HepG2 (cell line): Measurements from ENCODE around the gene RALY. TPM values are rescaled to one million over a fixed set of nuclear protein-coding genes. Genes with fewer than 3 reads are reported as not detected.

Experiments
- AGO2 ChIP-seq: fragments of 200-400 bp; formaldehyde crosslinking; optimal IDR thresholded peaks from 2 replicates; pipeline ENCODE3; 2017; ENCODE audit warnings: mild to moderate bottlenecking, low read depth, low read length, moderate library complexity
- FOXK2 ChIP-seq: fragments of 450-650 bp; IDR thresholded peaks from 2 replicates; pipeline ENCODE4 v1.6.1; 2016
- KIAA2018 ChIP-seq: sonication (generic); formaldehyde crosslinking; IDR thresholded peaks from 2 replicates; pipeline ENCODE4 v1.5.0; 2020; ENCODE audit warnings: mild to moderate bottlenecking, missing genetic modification reagents, borderline replicate concordance
- NFRKB ChIP-seq: fragments of 450-650 bp; IDR thresholded peaks from 2 replicates; pipeline ENCODE4 v1.6.1; 2017
- PAWR ChIP-seq: sonication (generic); formaldehyde crosslinking; IDR thresholded peaks from 2 replicates; pipeline ENCODE4 v1.4.0; 2020; ENCODE audit warnings: missing genetic modification reagents, mild to moderate bottlenecking, borderline replicate concordance
- PHF21A ChIP-seq: sonication (generic); formaldehyde crosslinking; IDR thresholded peaks from 2 replicates; pipeline ENCODE4 v1.5.0; 2020; ENCODE audit warnings: mild to moderate bottlenecking, missing genetic modification reagents
- RBFOX2 ChIP-seq: fragments of 200-400 bp; formaldehyde crosslinking; IDR thresholded peaks from 2 replicates; pipeline ENCODE4 v1.6.1; 2017; ENCODE audit warnings: low read depth, mild to moderate bottlenecking, low read length
- REPIN1 ChIP-seq: sonication (generic); formaldehyde crosslinking; IDR thresholded peaks from 2 replicates; pipeline ENCODE4 v1.8.0; 2022; ENCODE audit warnings: missing genetic modification reagents, low read depth, mild to moderate bottlenecking, borderline replicate concordance
- TBL1XR1 ChIP-seq: fragments of 150-350 bp; IDR thresholded peaks from 2 replicates; pipeline ENCODE4 v1.6.1; 2014; ENCODE audit warnings: borderline replicate concordance, low read length; ENCODE audit not compliant: partially characterized antibody
- XBP1 ChIP-seq: sonication (generic); formaldehyde crosslinking; IDR thresholded peaks from 2 replicates; pipeline ENCODE4 v1.5.0; 2020; ENCODE audit warnings: missing genetic modification reagents
- ZMYM4 ChIP-seq: sonication (generic); formaldehyde crosslinking; IDR thresholded peaks from 2 replicates; pipeline ENCODE4 v1.8.1; 2023; ENCODE audit warnings: mild to moderate bottlenecking, missing genetic modification reagents
- ZNF503 ChIP-seq: sonication (generic); formaldehyde crosslinking; IDR thresholded peaks from 2 replicates; pipeline ENCODE4 v1.4.0; 2020; ENCODE audit warnings: missing genetic modification reagents
- ZNF552 ChIP-seq: sonication (generic); formaldehyde crosslinking; IDR thresholded peaks from 2 replicates; pipeline ENCODE4 v1.9.0; 2022; ENCODE audit warnings: missing genetic modification reagents, mild to moderate bottlenecking, borderline replicate concordance
- ZNF564 ChIP-seq: sonication (generic); formaldehyde crosslinking; IDR thresholded peaks from 2 replicates; pipeline ENCODE4 v1.8.1; 2023; ENCODE audit warnings: mild to moderate bottlenecking, missing genetic modification reagents
- ZNF776 ChIP-seq: sonication (generic); formaldehyde crosslinking; IDR thresholded peaks from 2 replicates; pipeline ENCODE4 v1.4.0; 2020; ENCODE audit warnings: mild to moderate bottlenecking, missing genetic modification reagents
- ZNF782 ChIP-seq: sonication (generic); formaldehyde crosslinking; IDR thresholded peaks from 2 replicates; pipeline ENCODE4 v1.4.0; 2020; ENCODE audit warnings: missing genetic modification reagents, mild to moderate bottlenecking, borderline replicate concordance
- ZSCAN12 ChIP-seq: sonication (generic); formaldehyde crosslinking; IDR thresholded peaks from 2 replicates; pipeline ENCODE4 v1.9.0; 2021; ENCODE audit warnings: mild to moderate bottlenecking, missing genetic modification reagents
- ZSCAN20 ChIP-seq: sonication (generic); formaldehyde crosslinking; IDR thresholded peaks from 2 replicates; pipeline ENCODE4 v1.4.0; 2020; ENCODE audit warnings: missing genetic modification reagents, mild to moderate bottlenecking, borderline replicate concordance
- polyA plus RNA-seq, 8 experiments: library from polyadenylated mRNA; depleted of rRNA in 3 of 8; stranded (reverse) in 7 of 8; unstranded in 1 of 8; fragments of >200 nt; fragmentation: Illumina TruSeq in 4 of 8; extraction: Trizol in 4 of 8; gene quantifications; 2 replicates each; pipeline versions ENCODE4 v1.2.1 to v1.2.3, GENCODE V29; 2011 to 2016; ENCODE audit warnings: low read depth in 4 of 8, missing spikeins in 1 of 8, mixed read lengths in 1 of 8; ENCODE audit not compliant: insufficient read depth in 1 of 8
- total RNA-seq, 5 experiments: library from RNA; depleted of rRNA; stranded (reverse); fragments of >200 nt; fragmentation: Illumina TruSeq; extraction: Trizol; gene quantifications; 2 replicates each; pipeline ENCODE4 v1.2.3, GENCODE V29; 2016; ENCODE audit warnings: low read depth in 1 of 5
- TF ChIP-seq, protein P1 (sequence below): sonication (generic); formaldehyde crosslinking; IDR thresholded peaks from 2 replicates; pipeline ENCODE4 v1.5.0; 2020; ENCODE audit warnings: mild to moderate bottlenecking, missing genetic modification reagents

Gene RALY
- total and polyA plus RNA-seq, 2 of the 13 experiments (the other 11 are each of a cell fraction or from before 2014, with no cell fraction given): 178 to 186 TPM

DNA sequence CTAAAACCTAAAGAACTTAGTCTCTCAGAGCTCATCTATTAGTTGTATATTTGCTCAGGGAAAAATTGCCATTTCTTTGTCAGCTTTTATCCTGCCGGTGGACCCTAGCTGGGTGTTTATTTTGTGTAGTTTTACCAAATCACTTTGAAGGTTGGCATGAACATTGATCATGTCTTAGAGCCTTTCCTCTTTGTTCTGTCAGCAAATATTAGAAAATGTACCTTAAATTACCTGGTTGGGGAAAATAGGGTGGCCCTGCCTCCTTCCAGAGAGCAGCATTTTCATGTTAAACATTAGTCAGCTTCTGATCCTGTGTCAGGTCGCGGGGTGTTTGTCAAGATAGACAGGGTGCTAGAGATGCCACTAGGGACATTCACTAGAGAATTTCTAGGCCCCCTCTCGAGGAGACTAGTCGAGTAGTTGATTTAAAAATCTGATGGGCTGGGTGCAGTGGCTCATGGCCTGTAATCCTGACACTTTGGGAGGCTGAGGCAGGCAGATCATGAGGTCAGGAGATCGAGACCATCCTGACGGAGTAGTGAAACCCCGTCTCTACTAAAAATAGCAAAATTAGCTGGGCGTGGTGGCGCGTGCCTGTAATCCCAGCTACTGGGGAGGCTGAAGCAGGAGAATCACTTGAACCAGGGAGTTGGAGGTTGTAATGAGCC, 11.2 kb downstream of the RALY start (continued):
- no peak for TF ChIP-seq TBL1XR1
- peak; percentile 97 for TF ChIP-seq PHF21A (CRISPR knock-in tag)
- TF ChIP-seq ZNF776 (CRISPR knock-in tag): no peak
- no peak; the same call in 1 of the 2 replicates for TF ChIP-seq XBP1
- TF ChIP-seq ZSCAN12 (CRISPR knock-in tag): 0 out of 2 replicates have a peak, but pooled peaks have one; percentile 38
- peak; percentile 99 for TF ChIP-seq ZNF503
- TF ChIP-seq ZSCAN20 (CRISPR knock-in tag): no peak; the same call in 1 of the 2 replicates
- TF ChIP-seq, protein P1, sequence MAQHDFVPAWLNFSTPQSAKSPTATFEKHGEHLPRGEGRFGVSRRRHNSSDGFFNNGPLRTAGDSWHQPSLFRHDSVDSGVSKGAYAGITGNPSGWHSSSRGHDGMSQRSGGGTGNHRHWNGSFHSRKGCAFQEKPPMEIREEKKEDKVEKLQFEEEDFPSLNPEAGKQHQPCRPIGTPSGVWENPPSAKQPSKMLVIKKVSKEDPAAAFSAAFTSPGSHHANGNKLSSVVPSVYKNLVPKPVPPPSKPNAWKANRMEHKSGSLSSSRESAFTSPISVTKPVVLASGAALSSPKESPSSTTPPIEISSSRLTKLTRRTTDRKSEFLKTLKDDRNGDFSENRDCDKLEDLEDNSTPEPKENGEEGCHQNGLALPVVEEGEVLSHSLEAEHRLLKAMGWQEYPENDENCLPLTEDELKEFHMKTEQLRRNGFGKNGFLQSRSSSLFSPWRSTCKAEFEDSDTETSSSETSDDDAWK (CRISPR knock-in tag): no peak
- TF ChIP-seq RBFOX2: no peak
- peak; percentile 3; the same call in 1 of the 2 replicates for TF ChIP-seq ZNF564 (CRISPR knock-in tag)
- no peak for TF ChIP-seq KIAA2018 (CRISPR knock-in tag)
- no peak for TF ChIP-seq NFRKB
- TF ChIP-seq FOXK2: peak; percentile 80
- peak; percentile 63; the same call in 1 of the 2 replicates for TF ChIP-seq ZMYM4 (CRISPR knock-in tag)
- TF ChIP-seq AGO2: no peak
- TF ChIP-seq ZNF782: no peak; the same call in 1 of the 2 replicates
- TF ChIP-seq REPIN1 (CRISPR knock-in tag): peak; percentile 88; the same call in 1 of the 2 replicates
- no peak for TF ChIP-seq ZNF552
- TF ChIP-seq PAWR: no peak
